SK-N-SH (cell line): Measurements from ENCODE around the gene LIPA. TPM values are rescaled to one million over a fixed set of nuclear protein-coding genes. Genes with fewer than 3 reads are reported as not detected.

Experiments
- CTCF ChIA-PET: fragments of 300-600, 350-600 bp; formaldehyde crosslinking; extraction: SDS; loops from one replicate; lab custom pipeline; 2021; lab: Yijun Ruan, JAX
- POLR2A ChIA-PET: fragments of 350-600 bp; sonication (Branson Sonifier 250); formaldehyde crosslinking; extraction: SDS; loops from one replicate; lab custom pipeline; 2020; ENCODE audit warnings: antibody characterized with exemption, inconsistent platforms; lab: Yijun Ruan, JAX
- DNase-seq: peaks from one replicate; pipeline ENCODE4 v3.0.0; 2012
- H2AFZ ChIP-seq: fragments of 200-600 bp; sonication (generic); 2 replicates; pipeline ENCODE4 v1.8.1; 2016; ENCODE audit warnings: antibody characterized with exemption, mild to moderate bottlenecking, low read depth
- H3F3A ChIP-seq: fragments of 200-600 bp; sonication (generic); replicated peaks from 2 replicates; pipeline ENCODE3; 2016; ENCODE audit warnings: antibody characterized with exemption, mild to moderate bottlenecking; ENCODE audit not compliant: insufficient read depth
- H3K27ac ChIP-seq, 2 experiments: fragments of 200-500 bp in 1 of 2; fragments of 200-600 bp in 1 of 2; sonication (Bioruptor generic) in 1 of 2; sonication (generic), shearing (Covaris generic) in 1 of 2; 2 replicates each; pipeline versions ENCODE4 v1.5.1 to v1.6.1; 2014 to 2016; ENCODE audit warnings: low read depth in 2 of 2, inconsistent platforms in 1 of 2, low read length in 1 of 2, mild to moderate bottlenecking in 1 of 2, mixed read lengths in 1 of 2
- H3K27me3 ChIP-seq: fragments of 200-600 bp; sonication (generic), shearing (Covaris generic); 2 replicates; pipeline ENCODE4 v1.6.1; 2016; ENCODE audit warnings: mixed run types; ENCODE audit not compliant: insufficient read depth
- H3K36me3 ChIP-seq, 2 experiments: fragments of 200-500 bp in 1 of 2; fragments of 200-600 bp in 1 of 2; sonication (Bioruptor generic) in 1 of 2; sonication (generic) in 1 of 2; replicated peaks in 1 of 2; 2 replicates each; pipeline versions ENCODE3 to v1.5.1; 2014 to 2016; ENCODE audit warnings: low read length in 1 of 2, mild to moderate bottlenecking in 1 of 2; ENCODE audit not compliant: insufficient read depth in 2 of 2, control insufficient read depth in 1 of 2
- H3K4me1 ChIP-seq, 2 experiments: fragments of 200-500 bp in 1 of 2; fragments of 200-600 bp in 1 of 2; sonication (Bioruptor generic) in 1 of 2; sonication (generic), shearing (Covaris generic) in 1 of 2; 2 replicates each; pipeline versions ENCODE4 v1.5.1 to v1.6.1; 2014 to 2016; ENCODE audit warnings: low read depth in 1 of 2, low read length in 1 of 2, mixed run types in 1 of 2; ENCODE audit not compliant: insufficient read depth in 2 of 2, control insufficient read depth in 1 of 2
- H3K4me2 ChIP-seq: fragments of 200-600 bp; sonication (generic), shearing (Covaris generic); 2 replicates; pipeline ENCODE4 v1.6.1; 2017; ENCODE audit warnings: mixed run types
- H3K4me3 ChIP-seq, 2 experiments: fragments of 200-500 bp in 1 of 2; fragments of 200-600 bp in 1 of 2; sonication (Bioruptor generic) in 1 of 2; sonication (generic), shearing (Covaris generic) in 1 of 2; 2 replicates each; pipeline versions ENCODE4 v1.5.1 to v1.8.1; 2014 to 2016; ENCODE audit warnings: low read depth in 2 of 2, inconsistent platforms in 1 of 2, low read length in 1 of 2, mild to moderate bottlenecking in 1 of 2, mixed read lengths in 1 of 2, moderate library complexity in 1 of 2
- H3K79me2 ChIP-seq: fragments of 200-600 bp; sonication (generic); 2 replicates; pipeline ENCODE4 v1.8.1; 2017; ENCODE audit warnings: mild to moderate bottlenecking; ENCODE audit not compliant: insufficient read depth
- H3K9ac ChIP-seq: fragments of 200-600 bp; sonication (generic); 2 replicates; pipeline ENCODE4 v1.6.1; 2017; ENCODE audit warnings: mixed run types
- H3K9me2 ChIP-seq: fragments of 200-600 bp; sonication (generic); 2 replicates; pipeline ENCODE4 v1.6.1; 2017; ENCODE audit warnings: mixed run types
- H3K9me3 ChIP-seq: fragments of 200-600 bp; sonication (generic); 2 replicates; pipeline ENCODE4 v1.6.1; 2017; ENCODE audit warnings: mixed run types, mild to moderate bottlenecking, moderate library complexity
- H4K20me1 ChIP-seq: fragments of 200-600 bp; sonication (generic); 2 replicates; pipeline ENCODE4 v1.6.1; 2017; ENCODE audit warnings: mild to moderate bottlenecking, mixed run types; ENCODE audit not compliant: insufficient read depth
- EP300 ChIP-seq, 2 experiments: IDR thresholded peaks; 2 replicates each; pipeline versions ENCODE4 v1.4.0 to v1.6.1; 2012; ENCODE audit warnings: borderline replicate concordance in 1 of 2, low read depth in 1 of 2, low read length in 1 of 2
- FOXJ3 ChIP-seq: sonication (generic); formaldehyde crosslinking; IDR thresholded peaks from 2 replicates; pipeline ENCODE4 v1.5.1; 2020; ENCODE audit warnings: mild to moderate bottlenecking, missing genetic modification reagents
- JUND ChIP-seq: IDR thresholded peaks from 2 replicates; pipeline ENCODE4 v1.4.0; 2012
- MEF2A ChIP-seq: IDR thresholded peaks from 2 replicates; pipeline ENCODE4 v1.4.0; 2012; ENCODE audit warnings: low read depth, borderline replicate concordance
- MXI1 ChIP-seq: IDR thresholded peaks from 2 replicates; pipeline ENCODE4 v1.6.1; 2012; ENCODE audit warnings: mild to moderate bottlenecking, low read depth, low read length, improper control_type of control experiment
- NRF1 ChIP-seq: IDR thresholded peaks from 2 replicates; pipeline ENCODE4 v1.6.1; 2012; ENCODE audit warnings: low read depth, mild to moderate bottlenecking, low read length
- POLR2AphosphoS5 ChIP-seq: IDR thresholded peaks from 2 replicates; pipeline ENCODE4 v1.6.1; 2012; ENCODE audit warnings: low read depth, low read length
- RAD21 ChIP-seq: IDR thresholded peaks from 2 replicates; pipeline ENCODE4 v1.6.1; 2012; ENCODE audit warnings: mild to moderate bottlenecking, low read length
- SIN3A ChIP-seq: IDR thresholded peaks from 2 replicates; pipeline ENCODE4 v1.6.1; 2012; ENCODE audit warnings: low read depth, mild to moderate bottlenecking, low read length, moderate library complexity, borderline replicate concordance
- SMC3 ChIP-seq: IDR thresholded peaks from 2 replicates; pipeline ENCODE4 v1.6.1; 2012; ENCODE audit warnings: low read depth, low read length, improper control_type of control experiment
- TCF12 ChIP-seq: IDR thresholded peaks from 2 replicates; pipeline ENCODE4 v1.4.0; 2012
- YY1 ChIP-seq: IDR thresholded peaks from 2 replicates; pipeline ENCODE4 v1.4.0; 2012; ENCODE audit warnings: low read depth, mild to moderate bottlenecking
- WGBS: methylation state at CpG from one replicate; pipeline ENCODE4 v1.1.6; 2017; ENCODE audit warnings: low lambda C conversion rate; 5-methylcytosine and 5-hydroxymethylcytosine counted together
- polyA plus RNA-seq, 3 experiments: library from polyadenylated mRNA; depleted of rRNA; stranded (reverse); fragments of >200 nt; gene quantifications; 2 replicates each; pipeline ENCODE4 v1.2.3, GENCODE V29; 2012
- TF ChIP-seq, protein P1 (sequence below): fragments of 150-350 bp; IDR thresholded peaks from 2 replicates; pipeline ENCODE4 v1.6.1; 2016; ENCODE audit warnings: mild to moderate bottlenecking, low read depth, low read length
- TF ChIP-seq, protein P2 (sequence below): IDR thresholded peaks from 2 replicates; pipeline ENCODE4 v1.6.1; 2012; ENCODE audit warnings: mild to moderate bottlenecking, low read depth, low read length, moderate library complexity
- TF ChIP-seq, protein P3 (sequence below): IDR thresholded peaks from 2 replicates; pipeline ENCODE4 v1.4.0; 2012; ENCODE audit warnings: low read depth, borderline replicate concordance
- TF ChIP-seq, protein P4 (sequence below): fragments of 200-600 bp; sonication (generic); IDR thresholded peaks from 2 replicates; pipeline ENCODE4 v1.6.1; 2017; ENCODE audit warnings: antibody characterized with exemption, mild to moderate bottlenecking, moderate library complexity

Gene LIPA
- polyA plus RNA-seq, 1 of the 3 experiments (the other 2 are of a cell fraction) = 43.2 TPM

DNA sequence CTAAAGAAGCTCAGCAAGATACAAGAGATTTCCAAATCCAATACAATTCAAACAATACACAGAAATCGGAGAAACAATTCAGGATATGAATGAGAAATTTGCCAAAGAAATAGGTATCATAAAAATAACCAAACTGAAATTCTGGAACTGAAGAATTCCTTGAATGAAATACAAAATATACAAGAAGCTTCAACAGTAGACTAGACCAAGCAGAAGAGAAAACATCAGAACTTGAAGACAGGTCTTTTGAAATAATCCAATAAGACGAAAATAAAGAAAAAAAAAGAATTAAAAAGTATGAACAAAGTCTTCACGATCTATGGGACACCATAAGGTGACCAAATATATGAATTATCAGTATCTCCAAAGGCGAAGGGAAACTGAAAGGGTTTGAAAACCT lies 47.5 kb upstream of the LIPA start:
- H4K20me1 ChIP-seq = no peaks in the 10 kb centered on the region
- CTCF ChIA-PET = no interaction called here
- peaks cover 5 to 6% of the 10 kb centered on the region in 2 experiments; a peak in 3 of 4 replicates for H3K4me1 ChIP-seq
- no peak overlapping the region for H3K4me2 ChIP-seq
- H3F3A ChIP-seq = no peaks in the 10 kb centered on the region
- no peaks in the 10 kb centered on the region for H3K27me3 ChIP-seq
- no peak overlapping the region for H3K27ac ChIP-seq
- no peak for TF ChIP-seq MEF2A
- TF ChIP-seq SMC3 = no peak
- TF ChIP-seq EP300 (IDR thresholded peaks at IDR 0.05; ENCODE audit: borderline replicate concordance in 1 of 2, low read depth in 1 of 2, low read length in 1 of 2) = no peak
- TF ChIP-seq YY1 = no peak
- TF ChIP-seq SIN3A = no peak
- TF ChIP-seq POLR2AphosphoS5 = no peak
- no peak for TF ChIP-seq RAD21
- TF ChIP-seq, protein P1, sequence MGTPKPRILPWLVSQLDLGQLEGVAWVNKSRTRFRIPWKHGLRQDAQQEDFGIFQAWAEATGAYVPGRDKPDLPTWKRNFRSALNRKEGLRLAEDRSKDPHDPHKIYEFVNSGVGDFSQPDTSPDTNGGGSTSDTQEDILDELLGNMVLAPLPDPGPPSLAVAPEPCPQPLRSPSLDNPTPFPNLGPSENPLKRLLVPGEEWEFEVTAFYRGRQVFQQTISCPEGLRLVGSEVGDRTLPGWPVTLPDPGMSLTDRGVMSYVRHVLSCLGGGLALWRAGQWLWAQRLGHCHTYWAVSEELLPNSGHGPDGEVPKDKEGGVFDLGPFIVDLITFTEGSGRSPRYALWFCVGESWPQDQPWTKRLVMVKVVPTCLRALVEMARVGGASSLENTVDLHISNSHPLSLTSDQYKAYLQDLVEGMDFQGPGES = no peak
- TF ChIP-seq FOXJ3 = no peak
- TF ChIP-seq, protein P2, sequence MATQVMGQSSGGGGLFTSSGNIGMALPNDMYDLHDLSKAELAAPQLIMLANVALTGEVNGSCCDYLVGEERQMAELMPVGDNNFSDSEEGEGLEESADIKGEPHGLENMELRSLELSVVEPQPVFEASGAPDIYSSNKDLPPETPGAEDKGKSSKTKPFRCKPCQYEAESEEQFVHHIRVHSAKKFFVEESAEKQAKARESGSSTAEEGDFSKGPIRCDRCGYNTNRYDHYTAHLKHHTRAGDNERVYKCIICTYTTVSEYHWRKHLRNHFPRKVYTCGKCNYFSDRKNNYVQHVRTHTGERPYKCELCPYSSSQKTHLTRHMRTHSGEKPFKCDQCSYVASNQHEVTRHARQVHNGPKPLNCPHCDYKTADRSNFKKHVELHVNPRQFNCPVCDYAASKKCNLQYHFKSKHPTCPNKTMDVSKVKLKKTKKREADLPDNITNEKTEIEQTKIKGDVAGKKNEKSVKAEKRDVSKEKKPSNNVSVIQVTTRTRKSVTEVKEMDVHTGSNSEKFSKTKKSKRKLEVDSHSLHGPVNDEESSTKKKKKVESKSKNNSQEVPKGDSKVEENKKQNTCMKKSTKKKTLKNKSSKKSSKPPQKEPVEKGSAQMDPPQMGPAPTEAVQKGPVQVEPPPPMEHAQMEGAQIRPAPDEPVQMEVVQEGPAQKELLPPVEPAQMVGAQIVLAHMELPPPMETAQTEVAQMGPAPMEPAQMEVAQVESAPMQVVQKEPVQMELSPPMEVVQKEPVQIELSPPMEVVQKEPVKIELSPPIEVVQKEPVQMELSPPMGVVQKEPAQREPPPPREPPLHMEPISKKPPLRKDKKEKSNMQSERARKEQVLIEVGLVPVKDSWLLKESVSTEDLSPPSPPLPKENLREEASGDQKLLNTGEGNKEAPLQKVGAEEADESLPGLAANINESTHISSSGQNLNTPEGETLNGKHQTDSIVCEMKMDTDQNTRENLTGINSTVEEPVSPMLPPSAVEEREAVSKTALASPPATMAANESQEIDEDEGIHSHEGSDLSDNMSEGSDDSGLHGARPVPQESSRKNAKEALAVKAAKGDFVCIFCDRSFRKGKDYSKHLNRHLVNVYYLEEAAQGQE = no peak
- TF ChIP-seq, protein P3, sequence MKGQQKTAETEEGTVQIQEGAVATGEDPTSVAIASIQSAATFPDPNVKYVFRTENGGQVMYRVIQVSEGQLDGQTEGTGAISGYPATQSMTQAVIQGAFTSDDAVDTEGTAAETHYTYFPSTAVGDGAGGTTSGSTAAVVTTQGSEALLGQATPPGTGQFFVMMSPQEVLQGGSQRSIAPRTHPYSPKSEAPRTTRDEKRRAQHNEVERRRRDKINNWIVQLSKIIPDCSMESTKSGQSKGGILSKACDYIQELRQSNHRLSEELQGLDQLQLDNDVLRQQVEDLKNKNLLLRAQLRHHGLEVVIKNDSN = no peak
- TF ChIP-seq TCF12 = no peak
- no peak for TF ChIP-seq NRF1
- no peak for TF ChIP-seq MXI1
- TF ChIP-seq JUND = no peak
- TF ChIP-seq, protein P4, sequence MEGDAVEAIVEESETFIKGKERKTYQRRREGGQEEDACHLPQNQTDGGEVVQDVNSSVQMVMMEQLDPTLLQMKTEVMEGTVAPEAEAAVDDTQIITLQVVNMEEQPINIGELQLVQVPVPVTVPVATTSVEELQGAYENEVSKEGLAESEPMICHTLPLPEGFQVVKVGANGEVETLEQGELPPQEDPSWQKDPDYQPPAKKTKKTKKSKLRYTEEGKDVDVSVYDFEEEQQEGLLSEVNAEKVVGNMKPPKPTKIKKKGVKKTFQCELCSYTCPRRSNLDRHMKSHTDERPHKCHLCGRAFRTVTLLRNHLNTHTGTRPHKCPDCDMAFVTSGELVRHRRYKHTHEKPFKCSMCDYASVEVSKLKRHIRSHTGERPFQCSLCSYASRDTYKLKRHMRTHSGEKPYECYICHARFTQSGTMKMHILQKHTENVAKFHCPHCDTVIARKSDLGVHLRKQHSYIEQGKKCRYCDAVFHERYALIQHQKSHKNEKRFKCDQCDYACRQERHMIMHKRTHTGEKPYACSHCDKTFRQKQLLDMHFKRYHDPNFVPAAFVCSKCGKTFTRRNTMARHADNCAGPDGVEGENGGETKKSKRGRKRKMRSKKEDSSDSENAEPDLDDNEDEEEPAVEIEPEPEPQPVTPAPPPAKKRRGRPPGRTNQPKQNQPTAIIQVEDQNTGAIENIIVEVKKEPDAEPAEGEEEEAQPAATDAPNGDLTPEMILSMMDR = no peak
- TF ChIP-seq, all 33 proteins: peak for 0
- POLR2A ChIA-PET = no interaction called here
- no peak for DNase-seq
- Histone ChIP-seq H3K9me3 (no peaks in the 10 kb centered on the region), H3K36me3 (no peaks in the 10 kb centered on the region), H3K79me2 (no peaks in the 10 kb centered on the region), H3K9me2 (no peaks in the 10 kb centered on the region), H3K4me3 (no peak overlapping the region), H3K9ac (no peak overlapping the region), H2AFZ (no peak overlapping the region)
- WGBS = 87% methylated on average over 4 of the region's 4 CpGs
